Body of pancreas (tissue), 4 donors: ENCODE results near the gene NGEF.

Source experiments
- CTCF ChIP-seq, 7 experiments: fragments of 450-650 bp in 4 of 7; fragments of 200-600 bp in 3 of 7; sonication (generic) in 3 of 7; IDR thresholded peaks; one replicate each; pipeline ENCODE4 v1.5.1; 2016 to 2019; ENCODE audit warnings: antibody characterized with exemption in 7 of 7
- POLR2A ChIP-seq, 3 donors: fragments of 450-650 bp; IDR thresholded peaks; one replicate each; pipeline ENCODE4 v1.6.1; 2016; ENCODE audit warnings: antibody characterized with exemption in 3 of 3, mild to moderate bottlenecking in 2 of 3

DNA sequence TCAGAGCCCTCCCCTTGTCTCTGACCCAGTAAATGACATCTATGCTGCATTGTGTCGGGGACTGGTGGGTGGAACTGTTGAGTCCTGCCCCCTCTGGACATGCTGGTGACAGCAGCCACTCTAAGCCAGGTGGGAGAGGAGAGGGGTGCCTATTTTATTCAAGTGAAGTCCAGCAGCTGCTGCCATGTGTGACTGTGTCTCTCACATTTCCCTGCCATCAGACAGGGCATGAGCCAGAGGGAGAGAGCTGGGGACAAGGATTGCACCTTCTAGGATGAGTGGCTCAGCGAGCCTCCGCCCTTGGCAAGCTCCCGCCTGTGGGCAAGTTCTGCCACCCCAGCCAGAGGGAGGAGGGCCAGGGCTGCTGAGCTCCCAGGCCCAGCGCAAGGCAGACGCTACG, 13.7 kb downstream of the NGEF start:
- TF ChIP-seq POLR2A (IDR thresholded peaks at IDR 0.05): no peak
- no peak for TF ChIP-seq CTCF (IDR thresholded peaks at IDR 0.05)
